HFFc6 (cell line): ENCODE measurements around the gene CHD9. TPM values are rescaled to one million over a fixed set of nuclear protein-coding genes. Genes with fewer than 3 reads are reported as not detected.

Experiments used
- DNase-seq: peaks from one replicate; pipeline ENCODE4 v3.0.0-alpha.2; 2018
- H3K27ac Mint-ChIP-seq: 2 replicates; pipeline ENCODE4 v1.8.0; 2020; ENCODE audit warnings: mild to moderate bottlenecking, mixed read lengths
- H3K27me3 Mint-ChIP-seq: 2 replicates; pipeline ENCODE4 v1.8.0; 2021; ENCODE audit warnings: mild to moderate bottlenecking, moderate library complexity, mixed read lengths; ENCODE audit not compliant: insufficient read depth
- H3K36me3 Mint-ChIP-seq: 2 replicates; pipeline ENCODE4 v1.8.0; 2021; ENCODE audit warnings: low read depth, mixed read lengths
- H3K4me1 Mint-ChIP-seq: 2 replicates; pipeline ENCODE4 v1.8.0; 2020; ENCODE audit warnings: low read depth, mixed read lengths
- H3K4me3 Mint-ChIP-seq: 2 replicates; pipeline ENCODE4 v1.8.0; 2020; ENCODE audit warnings: mild to moderate bottlenecking, moderate library complexity, mixed read lengths
- H3K9me3 Mint-ChIP-seq: 2 replicates; pipeline ENCODE4 v1.8.0; 2020; ENCODE audit warnings: mild to moderate bottlenecking, mixed read lengths
- total RNA-seq, 6 experiments: library from RNA; stranded (reverse); fragmentation: NEBNext Ultra II Directional; extraction: Animal tissue kit (Norgen Biotek cat#: 25700); gene quantifications; 2 replicates in 1 of 6; 3 replicates in 5 of 6; pipeline ENCODE4 v1.2.3, GENCODE V29; 2021
- TF ChIP-seq, protein P1 (sequence below): fragments of 200-600 bp; sonication (generic); IDR thresholded peaks from 2 replicates; pipeline ENCODE4 v1.5.0; 2021; ENCODE audit warnings: antibody characterized with exemption, mild to moderate bottlenecking

The CHD9 gene
- total RNA-seq, 6 experiments from 2014 or later = 39.7 to 48.8 (median 45.7) TPM

DNA sequence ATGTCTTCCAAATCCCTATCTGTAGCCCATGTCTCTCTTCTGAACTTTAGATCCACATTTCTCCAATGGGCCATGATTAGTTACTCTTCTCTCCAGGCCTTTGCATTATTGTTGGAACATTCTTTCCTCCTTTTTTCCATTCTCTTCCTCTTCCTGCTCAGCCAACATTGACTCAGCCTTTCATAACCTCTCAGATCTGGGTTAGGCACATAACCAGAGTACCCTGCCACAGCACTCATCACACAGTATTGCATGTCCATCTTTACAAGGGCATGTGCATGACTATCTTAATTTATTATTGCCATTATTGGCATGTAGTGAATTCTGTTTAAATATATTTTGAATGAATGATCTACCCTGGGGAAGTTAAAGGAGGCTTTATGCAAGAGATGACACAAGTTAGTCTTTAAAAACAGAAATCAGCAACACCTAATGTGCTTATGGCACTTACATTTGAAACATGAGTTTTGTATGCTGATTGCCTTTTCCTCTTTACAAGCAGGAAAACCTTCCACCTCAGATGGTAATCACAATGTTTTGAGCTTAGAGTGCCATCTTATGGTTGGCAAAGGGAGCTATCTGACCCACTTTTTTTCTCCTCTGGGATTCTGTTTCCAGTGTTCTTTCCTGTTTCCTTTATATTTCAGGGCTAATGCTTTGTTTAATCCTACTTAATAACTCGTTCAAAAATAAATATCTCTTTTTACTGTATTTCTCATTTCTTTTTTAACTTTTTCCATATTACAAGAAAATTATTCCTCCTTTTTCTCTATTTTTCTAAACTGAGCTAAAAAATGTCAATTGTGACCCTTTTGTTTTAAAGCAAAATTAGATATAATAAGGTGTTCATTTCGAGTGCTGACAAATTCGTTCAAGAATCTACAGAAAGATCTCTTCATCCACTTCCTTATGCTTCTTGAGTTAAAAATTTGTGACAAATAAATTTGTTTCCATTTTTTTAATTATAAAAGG, 228.5 kb downstream of the CHD9 start:
- Mint-ChIP-seq H3K36me3 (peaks cover 20% of the 10 kb centered on the region), H3K9me3 (no peaks in the 10 kb centered on the region), H3K27ac (no peak overlapping the region), H3K27me3 (no peaks in the 10 kb centered on the region), H3K4me3 (no peak overlapping the region), H3K4me1 (no peaks in the 10 kb centered on the region)
- TF ChIP-seq, protein P1, sequence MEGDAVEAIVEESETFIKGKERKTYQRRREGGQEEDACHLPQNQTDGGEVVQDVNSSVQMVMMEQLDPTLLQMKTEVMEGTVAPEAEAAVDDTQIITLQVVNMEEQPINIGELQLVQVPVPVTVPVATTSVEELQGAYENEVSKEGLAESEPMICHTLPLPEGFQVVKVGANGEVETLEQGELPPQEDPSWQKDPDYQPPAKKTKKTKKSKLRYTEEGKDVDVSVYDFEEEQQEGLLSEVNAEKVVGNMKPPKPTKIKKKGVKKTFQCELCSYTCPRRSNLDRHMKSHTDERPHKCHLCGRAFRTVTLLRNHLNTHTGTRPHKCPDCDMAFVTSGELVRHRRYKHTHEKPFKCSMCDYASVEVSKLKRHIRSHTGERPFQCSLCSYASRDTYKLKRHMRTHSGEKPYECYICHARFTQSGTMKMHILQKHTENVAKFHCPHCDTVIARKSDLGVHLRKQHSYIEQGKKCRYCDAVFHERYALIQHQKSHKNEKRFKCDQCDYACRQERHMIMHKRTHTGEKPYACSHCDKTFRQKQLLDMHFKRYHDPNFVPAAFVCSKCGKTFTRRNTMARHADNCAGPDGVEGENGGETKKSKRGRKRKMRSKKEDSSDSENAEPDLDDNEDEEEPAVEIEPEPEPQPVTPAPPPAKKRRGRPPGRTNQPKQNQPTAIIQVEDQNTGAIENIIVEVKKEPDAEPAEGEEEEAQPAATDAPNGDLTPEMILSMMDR = peak; percentile 75
- peak; percentile 57 for DNase-seq

DNA sequence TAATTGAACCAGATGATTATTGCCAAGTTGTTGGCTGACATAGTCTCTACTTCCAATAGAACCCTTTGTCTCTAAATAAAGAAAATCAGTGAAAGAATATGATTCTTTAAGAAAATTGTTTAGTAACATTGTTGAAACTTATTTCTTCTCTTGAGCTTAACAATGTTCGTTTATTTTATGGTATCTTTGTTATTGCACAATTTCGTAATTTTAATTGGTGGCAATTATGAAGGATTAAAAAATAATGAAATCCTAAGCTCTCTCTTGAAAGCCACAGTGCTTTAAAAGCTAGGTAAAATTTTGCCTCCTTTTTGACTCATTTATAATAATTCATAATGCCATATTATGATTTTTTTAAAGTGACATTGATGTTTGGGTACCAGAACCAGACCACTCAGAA, 230.4 kb downstream of the CHD9 start:
- peaks cover 1% of the 10 kb centered on the region; the same call in 1 of the 2 replicates for H3K4me1 Mint-ChIP-seq
- no peaks in the 10 kb centered on the region for H3K27me3 Mint-ChIP-seq
- no peak for DNase-seq
- no peak overlapping the region for H3K27ac Mint-ChIP-seq
- no peak overlapping the region for H3K4me3 Mint-ChIP-seq
- TF ChIP-seq, protein P1 = no peak
- H3K36me3 Mint-ChIP-seq = peaks cover 26% of the 10 kb centered on the region
- H3K9me3 Mint-ChIP-seq = no peaks in the 10 kb centered on the region

DNA sequence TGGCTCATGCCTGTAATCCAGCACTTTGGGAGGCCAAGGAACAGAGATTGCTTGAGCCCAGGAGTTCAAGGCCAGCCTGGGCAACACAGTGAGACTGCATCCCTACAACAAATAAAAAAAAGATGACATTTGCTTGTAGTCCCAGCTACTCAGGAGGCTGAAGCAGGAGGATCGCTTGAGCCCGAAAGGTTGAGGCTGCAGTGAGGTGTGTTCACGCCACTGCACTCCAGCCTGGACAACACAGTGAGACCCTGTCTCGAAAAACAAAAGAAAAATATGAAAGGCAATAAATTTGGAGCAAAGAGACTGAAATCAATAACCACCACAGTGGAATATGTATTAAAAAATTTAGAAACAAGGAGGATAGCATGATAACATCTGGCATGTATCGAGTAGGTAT, 235.7 kb downstream of the CHD9 start:
- no peaks in the 10 kb centered on the region for H3K9me3 Mint-ChIP-seq
- peaks cover 22% of the 10 kb centered on the region for H3K4me1 Mint-ChIP-seq
- H3K4me3 Mint-ChIP-seq = no peak overlapping the region
- DNase-seq = no peak
- TF ChIP-seq, protein P1 = no peak
- peak overlapping the region; percentile 59 for H3K27ac Mint-ChIP-seq
- H3K27me3 Mint-ChIP-seq = no peaks in the 10 kb centered on the region
- H3K36me3 Mint-ChIP-seq = peaks cover 46% of the 10 kb centered on the region

DNA sequence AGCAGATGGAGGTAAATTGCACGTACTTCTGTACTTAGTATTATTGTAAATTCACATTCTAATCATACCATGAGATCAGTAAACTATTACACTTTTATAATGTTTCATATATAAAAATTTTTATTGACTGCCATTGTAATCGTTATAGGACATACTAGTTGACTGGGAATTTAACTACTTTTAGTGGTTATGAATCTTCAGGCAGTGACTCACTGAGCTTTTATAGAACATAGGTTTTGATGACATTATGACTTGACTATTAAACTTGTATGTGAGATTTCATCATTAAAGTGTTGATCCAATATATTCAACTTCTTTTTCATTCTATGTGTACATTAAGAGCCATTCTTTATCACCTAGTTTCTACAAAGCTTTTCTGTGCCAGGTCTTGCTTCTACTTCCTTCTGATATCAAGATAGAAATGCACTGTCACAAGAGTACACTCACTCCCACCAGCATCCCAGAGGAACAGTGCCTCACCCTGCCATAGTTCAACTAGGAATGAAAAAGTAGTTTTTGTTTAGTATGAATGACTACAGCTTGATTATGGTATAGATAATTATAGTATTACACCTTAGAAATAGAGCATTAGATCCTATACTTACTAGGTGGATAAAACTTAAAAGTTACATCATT, 237.1 kb downstream of the CHD9 start:
- Mint-ChIP-seq H3K9me3 (no peaks in the 10 kb centered on the region), H3K27ac (peak overlapping the region; percentile 70), H3K36me3 (peaks cover 41% of the 10 kb centered on the region), H3K27me3 (no peaks in the 10 kb centered on the region), H3K4me1 (peaks cover 22% of the 10 kb centered on the region), H3K4me3 (no peak overlapping the region)
- TF ChIP-seq, protein P1 = no peak
- peak; percentile 34 for DNase-seq

DNA sequence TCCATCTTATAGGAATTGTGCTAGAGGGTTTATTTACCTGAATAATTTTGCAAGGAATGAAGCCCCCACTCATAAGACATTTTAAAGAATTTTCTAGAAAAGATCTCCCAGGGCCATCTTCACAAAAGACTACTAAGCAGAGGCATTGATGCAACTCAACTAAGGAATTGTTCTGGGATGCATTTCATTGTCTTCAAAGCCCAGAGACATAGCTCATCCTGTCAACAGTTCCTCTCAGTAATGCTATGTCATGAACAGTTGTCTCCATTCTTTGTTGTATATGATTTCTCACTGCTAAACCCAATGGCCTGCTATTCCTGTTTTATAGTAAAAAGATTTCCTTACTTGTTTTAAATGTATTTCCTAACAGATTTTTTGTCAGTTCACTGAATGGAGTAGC, 242.7 kb downstream of the CHD9 start:
- H3K36me3 Mint-ChIP-seq = peaks cover 32% of the 10 kb centered on the region
- H3K9me3 Mint-ChIP-seq = no peaks in the 10 kb centered on the region
- no peaks in the 10 kb centered on the region for H3K4me1 Mint-ChIP-seq
- H3K27me3 Mint-ChIP-seq = no peaks in the 10 kb centered on the region; the same call in 1 of the 2 replicates
- no peak overlapping the region for H3K27ac Mint-ChIP-seq
- no peak overlapping the region for H3K4me3 Mint-ChIP-seq
- TF ChIP-seq, protein P1 = no peak
- no peak for DNase-seq
